Panc1 (cell line): ENCODE measurements around the gene RNF169.

ENCODE experiments used
- CTCF ChIP-seq: fragments of 450-650 bp; IDR thresholded peaks from 2 replicates; pipeline ENCODE4 v1.5.1; 2017; ENCODE audit warnings: mild to moderate bottlenecking
- POLR2AphosphoS5 ChIP-seq: IDR thresholded peaks from 2 replicates; pipeline ENCODE4 v1.6.1; 2012; ENCODE audit warnings: mild to moderate bottlenecking, low read depth, low read length, moderate library complexity
- SIN3A ChIP-seq: IDR thresholded peaks from 2 replicates; pipeline ENCODE4 v1.6.1; 2012; ENCODE audit warnings: low read depth, mild to moderate bottlenecking, low read length, moderate library complexity, borderline replicate concordance; ENCODE audit not compliant: insufficient read depth

- TF ChIP-seq POLR2AphosphoS5 (no peak), SIN3A (no peak), CTCF (no peak)
Observed at GRCh38 chr11:74820763-74821162, 72.1 kb downstream of the RNF169 start.
